GM18873 (cell line): Measurements from ENCODE around the gene OR2H2.

ENCODE experiments used
- ATAC-seq: cut with Tn5 transposase; IDR thresholded peaks from one replicate; pipeline ENCODE4 v1.9.1; 2021; ENCODE audit warnings: mild to moderate bottlenecking, moderate library complexity, moderate number of reproducible peaks; ENCODE audit not compliant: unreplicated experiment, low FRiP score

The OR2H2 gene

GRCh38 chr6:29627755-29628418, 43.0 kb downstream of the OR2H2 start:
- no peak for ATAC-seq

- no peak for ATAC-seq
Measured at GRCh38 chr6:29628419-29629281, 43.7 kb downstream of the OR2H2 start.

- no peak for ATAC-seq
Measured at GRCh38 chr6:29629571-29629970, 44.6 kb downstream of the OR2H2 start.

GRCh38 chr6:29630315-29630714, 45.4 kb downstream of the OR2H2 start:
- ATAC-seq = no peak

GRCh38 chr6:29631209-29631810, 46.4 kb downstream of the OR2H2 start:
- ATAC-seq = no peak

GRCh38 chr6:29631860-29632731, 47.2 kb downstream of the OR2H2 start:
- ATAC-seq = no peak

- no peak for ATAC-seq
Measured at GRCh38 chr6:29632789-29633533, 48.0 kb downstream of the OR2H2 start, which contains the start of gene GABBR1. Gene GABBR1 (minus strand): TSS chr6:29633183. CDS start chr6:29632385, 798 bp downstream.

GRCh38 chr6:29633534-29633905, 48.6 kb downstream of the OR2H2 start:
- no peak for ATAC-seq

- no peak for ATAC-seq
Measured at GRCh38 chr6:29637247-29637646, 52.3 kb downstream of the OR2H2 start.
